BJ (cell line): ENCODE data around the gene RBM20. TPM values are rescaled to one million over a fixed set of nuclear protein-coding genes. Genes with fewer than 3 reads are reported as not detected.

ENCODE experiments used
- CTCF ChIA-PET: fragments of 350-600 bp; formaldehyde crosslinking; extraction: SDS; loops from one replicate; lab custom pipeline; 2021; ENCODE audit warnings: antibody characterized with exemption, inconsistent platforms; lab: Yijun Ruan, JAX
- POLR2A ChIA-PET: fragments of 300-600 bp; sonication (Branson Sonifier 250); formaldehyde crosslinking; extraction: SDS; loops from one replicate; lab custom pipeline; 2021; ENCODE audit warnings: antibody characterized with exemption; lab: Charles Lee
- DNase-seq: peaks from one replicate; pipeline ENCODE4 v3.0.0-alpha.2; 2011; ENCODE audit warnings: low read depth
- H3K27me3 ChIP-seq: 2 replicates; pipeline ENCODE4 v1.6.0; 2011; ENCODE audit warnings: low read length; ENCODE audit not compliant: control insufficient read depth, insufficient read depth
- H3K36me3 ChIP-seq: 2 replicates; pipeline ENCODE4 v1.5.1; 2011; ENCODE audit warnings: low read length; ENCODE audit not compliant: control insufficient read depth, insufficient read depth
- H3K4me3 ChIP-seq: 2 replicates; pipeline ENCODE4 v1.5.1; 2011; ENCODE audit warnings: low read depth, mild to moderate bottlenecking, control low read depth, low read length
- CTCF ChIP-seq: IDR thresholded peaks from 2 replicates; pipeline ENCODE4 v1.5.1; 2011; ENCODE audit warnings: low read depth, mild to moderate bottlenecking, control low read depth, inconsistent platforms, low read length, moderate library complexity; ENCODE audit not compliant: insufficient read depth
- polyA plus RNA-seq: library from polyadenylated mRNA; depleted of rRNA; stranded (reverse); fragments of >200 nt; gene quantifications from 2 replicates; pipeline ENCODE4 v1.2.3, GENCODE V29; 2011

Gene RBM20
- polyA plus RNA-seq, 1 experiment, result not detected

DNA sequence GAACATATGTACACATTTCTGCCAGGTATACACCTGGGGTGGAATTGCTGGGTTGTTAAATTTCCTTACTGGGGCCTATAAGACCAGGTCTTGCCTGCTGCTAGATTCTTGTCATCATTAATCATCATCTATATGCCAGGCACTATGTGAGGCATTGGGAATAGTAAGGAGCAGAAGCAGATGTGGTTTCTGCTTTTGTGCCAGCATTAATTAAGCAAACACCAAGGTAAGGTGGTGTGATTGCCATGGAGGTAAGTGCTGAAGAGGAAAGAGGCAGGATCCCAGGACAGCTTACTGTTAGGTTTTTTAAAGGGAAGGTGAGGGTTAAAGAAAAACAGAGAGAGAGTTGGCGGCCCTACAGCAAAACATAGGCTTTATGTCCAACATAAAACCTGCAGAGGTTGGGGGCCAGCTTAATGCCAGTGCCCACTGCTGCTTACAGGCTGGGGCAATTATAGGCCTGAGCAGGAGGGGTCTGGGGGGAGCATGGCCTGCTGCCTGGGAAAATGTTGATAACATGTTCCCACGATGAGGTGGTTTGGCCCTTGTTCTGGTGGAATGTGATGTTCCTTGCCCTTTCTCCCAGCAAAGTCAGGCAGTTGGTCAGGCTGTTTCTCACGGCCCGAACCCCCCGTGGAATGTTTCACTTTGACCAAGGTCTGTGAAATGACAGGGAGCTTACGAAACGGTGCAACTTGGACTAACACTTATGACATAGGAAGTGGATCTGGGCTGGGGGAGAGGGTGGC lies 93.9 kb downstream of the RBM20 start:
- Histone ChIP-seq H3K36me3 (no peaks in the 10 kb centered on the region), H3K27me3 (peaks cover 15% of the 10 kb centered on the region), H3K4me3 (no peak overlapping the region)
- POLR2A ChIA-PET, result no interaction called here
- CTCF ChIA-PET, result no interaction called here
- no peak for TF ChIP-seq CTCF
- no peak for DNase-seq

DNA sequence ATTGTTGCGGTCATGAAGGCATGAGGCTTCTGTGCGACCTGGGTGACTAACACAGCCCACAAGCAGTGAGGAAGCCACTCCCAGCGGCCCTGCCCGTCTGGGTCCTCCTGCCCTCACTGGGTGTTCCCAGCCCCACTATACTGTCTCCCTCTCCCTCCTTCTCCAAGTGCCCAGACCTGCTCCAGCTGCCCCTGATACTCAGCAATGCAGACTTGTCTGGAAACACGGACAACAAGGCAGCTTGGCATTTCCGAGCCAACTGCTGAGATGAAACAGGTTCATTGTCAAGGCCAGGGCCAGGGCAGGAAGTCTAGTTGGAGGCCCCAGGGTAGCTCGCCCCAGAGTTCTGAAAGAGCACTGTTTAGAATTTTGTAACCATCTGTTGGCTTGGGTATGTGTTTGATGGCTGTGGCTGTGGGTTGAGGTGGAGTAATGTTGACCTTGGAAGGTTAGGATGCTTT lies 95.7 kb downstream of the RBM20 start:
- Histone ChIP-seq H3K27me3 (peaks cover 15% of the 10 kb centered on the region), H3K36me3 (no peaks in the 10 kb centered on the region), H3K4me3 (no peak overlapping the region)
- DNase-seq, result no peak
- TF ChIP-seq CTCF, result no peak
- POLR2A ChIA-PET, result no interaction called here
- CTCF ChIA-PET, result interaction anchor here (1.6 kb wide), 1 partner anchor 9 kb away, joined by 4 read pairs; no protein-coding TSS in a partner anchor

DNA sequence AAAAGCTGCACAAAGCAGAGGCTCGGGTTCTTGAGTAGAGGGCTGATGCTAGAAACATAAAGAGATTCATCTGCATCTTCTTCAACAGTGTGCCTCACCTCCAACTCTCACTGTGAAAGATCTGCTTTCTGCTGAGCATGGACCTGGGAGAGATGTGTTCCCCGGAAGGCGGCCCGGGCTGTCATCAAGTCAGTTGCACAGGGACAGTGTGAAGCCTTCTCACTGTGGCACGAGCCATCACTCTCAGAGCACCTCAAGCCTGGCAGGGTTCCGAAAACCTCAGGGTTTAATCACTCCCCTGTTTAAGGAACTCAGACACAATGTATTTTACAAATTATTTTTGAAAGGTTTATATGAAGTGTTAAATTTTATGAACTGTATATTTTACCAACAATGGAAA lies 98.7 kb downstream of the RBM20 start:
- no peak for TF ChIP-seq CTCF
- Histone ChIP-seq H3K36me3 (no peaks in the 10 kb centered on the region), H3K4me3 (no peak overlapping the region), H3K27me3 (peaks cover 14% of the 10 kb centered on the region)
- POLR2A ChIA-PET, result no interaction called here
- CTCF ChIA-PET, result interaction anchor here (1.2 to 2.0 kb wide), 2 partner anchors 71 to 151 kb away, joined by 3 to 10 read pairs; no protein-coding TSS in a partner anchor
- DNase-seq, result no peak

DNA sequence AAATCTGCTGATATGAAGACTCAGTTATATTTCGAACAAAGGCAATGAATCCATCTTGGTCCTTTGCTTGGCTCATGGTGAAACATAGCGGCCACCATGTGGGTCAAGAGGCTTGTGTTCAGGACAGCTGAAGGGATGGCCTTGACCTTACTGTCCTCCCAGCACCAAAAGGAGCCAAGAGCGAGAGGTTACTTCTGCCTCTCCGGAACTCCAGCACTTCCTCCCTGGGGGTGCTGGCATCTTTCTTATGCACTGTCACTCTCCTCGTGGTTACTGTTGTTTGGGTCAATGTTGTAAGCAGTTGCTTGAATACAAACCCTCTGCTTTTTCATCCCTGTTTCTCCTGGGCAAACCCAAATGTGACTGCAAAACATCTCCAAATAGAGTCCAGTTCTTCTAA lies 100.6 kb downstream of the RBM20 start:
- POLR2A ChIA-PET, result no interaction called here

More for the DNA sequence above, 100.6 kb downstream of the RBM20 start:
- Histone ChIP-seq H3K4me3 (no peak overlapping the region), H3K36me3 (no peaks in the 10 kb centered on the region), H3K27me3 (peaks cover 11% of the 10 kb centered on the region)
- CTCF ChIA-PET, result interaction anchor here (0.9 to 2.2 kb wide), 5 partner anchors 15 to 152 kb away, joined by 3 to 21 read pairs (median 7); no protein-coding TSS in a partner anchor
- DNase-seq, result no peak
- TF ChIP-seq CTCF, result no peak
